T47D (cell line): Measurements from ENCODE around the gene AP2S1.
A peak's percentile ranks its signal among the peaks of the same experiment; 100 is the strongest.

Source experiments
- DNase-seq, 2 experiments: peaks; one replicate each; pipeline versions ENCODE4 v3.0.0 to v3.0.0-alpha.2; 2011 to 2012; ENCODE audit warnings: low read depth in 1 of 2, low spot score in 1 of 2
- JUND ChIP-seq: IDR thresholded peaks from 2 replicates; pipeline ENCODE4 v1.6.1; 2012; ENCODE audit warnings: low read depth
- in situ Hi-C: cut with HindIII; loops from 2 replicates; pipeline ENCODE4 v1.10.0; 2016; ENCODE audit warnings: low sequenced_read_pairs, low pct_unique_long_range_greater_than_20kb

AP2S1 gene

DNA sequence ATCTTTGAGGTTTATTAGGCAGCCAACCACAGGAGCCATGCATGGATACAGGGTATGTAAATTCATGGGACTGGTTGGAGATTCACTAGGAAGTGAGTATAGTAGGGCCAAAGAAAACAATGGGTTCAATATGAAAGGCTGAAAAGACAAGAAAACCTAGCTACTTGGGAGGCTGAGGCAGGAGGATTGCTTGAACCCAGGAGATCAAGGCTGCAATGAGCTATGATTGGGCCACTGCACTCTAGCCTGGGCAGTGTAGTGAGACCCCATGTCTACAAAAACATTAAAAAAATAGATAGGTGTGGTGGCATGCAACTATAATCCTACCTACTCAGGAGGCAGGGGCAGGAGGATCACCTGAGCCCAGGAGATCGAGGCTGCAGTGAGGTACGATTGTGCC is 51.9 kb downstream of the AP2S1 start:
- in situ Hi-C loops, result no loop called here
- no peak for TF ChIP-seq JUND
- DNase-seq, result no peak

DNA sequence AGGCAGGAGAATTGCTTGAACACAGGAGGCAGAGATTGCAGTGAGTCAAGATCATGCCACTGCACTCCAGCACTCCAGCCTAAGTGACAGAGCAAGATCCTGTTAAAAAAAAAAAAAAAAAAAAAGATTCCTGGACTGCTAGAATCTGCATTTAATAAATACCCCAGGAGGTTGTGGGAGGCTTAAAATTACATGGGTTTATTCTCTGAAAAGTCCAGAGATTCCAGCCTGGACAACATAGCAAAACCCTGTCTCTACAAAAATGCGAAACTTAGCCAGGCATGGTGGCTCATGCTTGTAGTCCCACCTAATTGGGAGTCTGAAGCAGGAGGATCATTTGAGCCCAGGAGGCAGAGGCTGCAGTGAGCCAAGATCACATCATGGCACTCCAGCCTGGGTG is 52.8 kb downstream of the AP2S1 start:
- no peak for DNase-seq
- TF ChIP-seq JUND, result no peak
- in situ Hi-C loops, result no loop called here

DNA sequence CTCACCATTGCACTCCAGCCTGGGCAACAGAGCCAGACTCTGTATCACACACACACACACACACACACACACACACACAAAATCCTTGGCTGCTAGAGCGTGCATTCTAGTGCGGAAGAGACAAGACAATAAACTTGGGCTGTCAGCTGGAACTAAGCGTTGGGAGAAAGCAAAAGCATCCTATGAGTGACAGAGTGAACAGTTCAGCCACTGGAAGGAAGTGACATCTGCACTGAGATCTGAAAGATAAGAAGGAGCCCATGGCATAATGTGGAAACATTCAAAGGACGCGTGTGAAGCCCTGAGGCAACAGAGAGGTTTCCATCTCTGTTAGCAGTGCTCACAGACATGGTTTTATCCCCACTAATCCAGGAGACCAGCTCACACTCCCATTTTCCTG is 58.7 kb downstream of the AP2S1 start:
- in situ Hi-C loops, result no loop called here
- peak in 1 of 2 experiments; percentile 33 for DNase-seq
- no peak for TF ChIP-seq JUND

DNA sequence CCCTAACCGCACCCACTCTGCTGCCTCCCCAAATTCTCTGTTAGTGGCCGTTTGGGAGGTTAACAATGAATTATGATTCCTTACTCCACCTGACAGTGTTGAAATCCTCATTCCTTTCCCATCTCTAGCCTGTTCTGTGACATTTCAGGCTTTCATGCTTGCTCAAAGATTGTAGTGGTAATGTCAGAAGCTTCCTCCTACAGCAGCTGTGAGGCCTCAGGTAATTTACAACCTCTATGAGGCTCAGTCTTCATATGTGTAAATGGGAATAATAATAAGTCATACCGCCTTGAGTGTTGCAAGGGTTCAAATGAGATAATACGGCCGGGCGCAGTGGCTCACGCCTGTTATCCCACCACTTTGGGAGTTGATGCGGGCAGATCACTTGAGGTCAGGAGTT is 61.3 kb downstream of the AP2S1 start:
- TF ChIP-seq JUND, result no peak
- in situ Hi-C loops, result no loop called here
- DNase-seq, result peak in 1 of 2 experiments; percentile 61

DNA sequence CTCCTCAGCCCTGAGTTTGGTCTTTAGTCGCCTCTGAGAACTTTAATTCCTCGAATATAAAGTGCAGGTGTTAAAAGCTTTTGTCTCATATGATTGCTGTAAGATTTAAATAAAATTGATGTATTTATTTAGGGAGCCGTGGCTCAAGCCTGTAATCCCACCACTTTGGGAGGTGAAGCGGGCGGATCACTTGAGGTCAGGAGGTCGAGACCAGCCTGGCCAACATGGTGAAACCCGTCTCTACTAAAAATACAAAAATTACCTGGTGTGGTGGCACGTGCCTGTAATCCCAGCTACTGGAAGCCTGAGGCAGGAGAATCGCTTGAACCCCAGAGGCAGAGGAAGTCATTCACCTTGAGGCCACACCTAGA is 61.7 kb downstream of the AP2S1 start:
- in situ Hi-C loops, result no loop called here
- TF ChIP-seq JUND, result no peak
- no peak for DNase-seq

DNA sequence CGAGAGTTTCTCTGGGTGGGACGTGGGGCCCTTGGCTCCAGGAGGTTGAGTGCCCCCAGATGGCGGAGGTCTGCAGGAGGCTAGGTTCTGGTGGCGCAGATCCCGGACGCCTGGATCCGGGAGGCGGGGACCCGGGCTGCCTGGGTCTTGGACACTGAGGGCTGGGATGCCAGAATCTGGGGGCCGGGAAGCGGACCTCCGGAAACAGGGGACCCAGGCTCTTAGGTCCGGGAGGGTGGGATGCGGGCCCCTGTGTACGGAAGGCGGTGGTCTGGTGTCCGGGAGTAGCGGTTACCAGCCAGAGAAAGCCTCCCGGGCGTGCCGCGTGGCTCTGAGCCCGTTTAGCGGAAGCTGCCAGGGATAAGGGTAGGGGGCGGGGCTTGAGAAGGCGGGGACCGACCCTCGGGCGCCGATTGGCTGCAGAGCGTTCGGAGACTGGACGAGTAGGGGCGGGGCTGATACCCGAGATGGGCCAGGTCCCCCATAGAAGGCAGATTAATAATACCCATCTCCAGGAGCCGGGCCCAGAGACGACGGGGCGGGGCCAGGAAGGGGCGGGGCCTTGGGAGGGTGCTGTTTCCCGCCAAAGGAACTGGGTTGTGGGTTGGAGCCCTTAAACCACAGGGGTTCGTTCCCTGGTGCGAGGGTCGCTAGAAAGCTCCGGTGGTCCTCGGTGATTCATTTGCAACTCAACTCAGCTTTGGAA is 62.2 kb downstream of the AP2S1 start, which contains the start of gene SLC1A5:
SLC1A5 (minus strand) TSS at position 333 of the 706 bp plus-strand sequence. CDS start 629 bp downstream, outside the sequence.
- peak; percentile 82 to 96 for DNase-seq
- in situ Hi-C loops, result no loop called here
- TF ChIP-seq JUND, result no peak
